ENCODE results near the gene ADAMTS17. TPM values are rescaled to one million over a fixed set of nuclear protein-coding genes. Genes with fewer than 3 reads are reported as not detected.

The ADAMTS17 gene
- total RNA-seq, 1 donor from 2014 or later = 6.2 TPM

GRCh38 chr15:100043068-100043641 is 298.6 kb downstream of the ADAMTS17 start:
- Histone ChIP-seq H3K36me3 (no peaks in the 10 kb centered on the region), H3K4me3 (no peak overlapping the region), H3K27me3 (no peaks in the 10 kb centered on the region), H3K9me3 (no peaks in the 10 kb centered on the region), H3K27ac (no peak overlapping the region), H3K4me1 (peaks cover 14% of the 10 kb centered on the region)
- no peak for ATAC-seq
- intact Hi-C loops (cut with DNase I) = no loop called here
- TF ChIP-seq, protein P1, sequence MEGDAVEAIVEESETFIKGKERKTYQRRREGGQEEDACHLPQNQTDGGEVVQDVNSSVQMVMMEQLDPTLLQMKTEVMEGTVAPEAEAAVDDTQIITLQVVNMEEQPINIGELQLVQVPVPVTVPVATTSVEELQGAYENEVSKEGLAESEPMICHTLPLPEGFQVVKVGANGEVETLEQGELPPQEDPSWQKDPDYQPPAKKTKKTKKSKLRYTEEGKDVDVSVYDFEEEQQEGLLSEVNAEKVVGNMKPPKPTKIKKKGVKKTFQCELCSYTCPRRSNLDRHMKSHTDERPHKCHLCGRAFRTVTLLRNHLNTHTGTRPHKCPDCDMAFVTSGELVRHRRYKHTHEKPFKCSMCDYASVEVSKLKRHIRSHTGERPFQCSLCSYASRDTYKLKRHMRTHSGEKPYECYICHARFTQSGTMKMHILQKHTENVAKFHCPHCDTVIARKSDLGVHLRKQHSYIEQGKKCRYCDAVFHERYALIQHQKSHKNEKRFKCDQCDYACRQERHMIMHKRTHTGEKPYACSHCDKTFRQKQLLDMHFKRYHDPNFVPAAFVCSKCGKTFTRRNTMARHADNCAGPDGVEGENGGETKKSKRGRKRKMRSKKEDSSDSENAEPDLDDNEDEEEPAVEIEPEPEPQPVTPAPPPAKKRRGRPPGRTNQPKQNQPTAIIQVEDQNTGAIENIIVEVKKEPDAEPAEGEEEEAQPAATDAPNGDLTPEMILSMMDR (IDR thresholded peaks at IDR 0.05) = no peak
- DNase-seq = no peak

DNA sequence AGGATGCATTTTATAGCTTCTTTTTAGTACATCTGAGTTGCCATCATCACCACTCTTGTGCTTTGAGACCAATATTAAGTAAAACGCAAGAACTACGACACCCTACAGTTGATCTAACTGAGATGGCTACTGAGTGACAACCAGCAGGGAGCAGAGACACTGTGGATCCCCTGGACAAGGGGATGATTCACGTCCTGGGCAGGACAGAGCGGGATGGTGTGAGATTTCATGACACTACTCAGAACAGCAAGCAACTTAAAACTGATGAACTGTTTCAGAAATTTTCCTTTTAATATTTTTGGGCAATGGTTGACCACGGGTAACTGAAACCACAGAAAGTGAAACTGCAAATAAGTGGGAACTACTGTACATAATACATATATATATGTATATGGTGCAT is 299.2 kb downstream of the ADAMTS17 start:
- TF ChIP-seq, protein P1 (IDR thresholded peaks at IDR 0.05) = no peak
- no peaks in the 10 kb centered on the region for H3K27me3 ChIP-seq
- no peaks in the 10 kb centered on the region for H3K36me3 ChIP-seq
- no peak overlapping the region for H3K4me3 ChIP-seq
- DNase-seq (no peak), ATAC-seq (no peak)
- H3K9me3 ChIP-seq = no peaks in the 10 kb centered on the region
- intact Hi-C loops (cut with DNase I) = no loop called here
- peaks cover 14% of the 10 kb centered on the region for H3K4me1 ChIP-seq
- no peak overlapping the region for H3K27ac ChIP-seq

- DNase-seq (no peak), ATAC-seq (no peak)
- H3K27ac ChIP-seq = no peak overlapping the region
- TF ChIP-seq, protein P1 (IDR thresholded peaks at IDR 0.05) = no peak
- H3K36me3 ChIP-seq = no peaks in the 10 kb centered on the region
- H3K9me3 ChIP-seq = no peaks in the 10 kb centered on the region
- intact Hi-C loops (cut with DNase I) = no loop called here
- H3K4me3 ChIP-seq = no peak overlapping the region
- H3K4me1 ChIP-seq = peaks cover 14% of the 10 kb centered on the region
- no peaks in the 10 kb centered on the region for H3K27me3 ChIP-seq
Observed at GRCh38 chr15:100041127-100041828, 300.5 kb downstream of the ADAMTS17 start.

DNA sequence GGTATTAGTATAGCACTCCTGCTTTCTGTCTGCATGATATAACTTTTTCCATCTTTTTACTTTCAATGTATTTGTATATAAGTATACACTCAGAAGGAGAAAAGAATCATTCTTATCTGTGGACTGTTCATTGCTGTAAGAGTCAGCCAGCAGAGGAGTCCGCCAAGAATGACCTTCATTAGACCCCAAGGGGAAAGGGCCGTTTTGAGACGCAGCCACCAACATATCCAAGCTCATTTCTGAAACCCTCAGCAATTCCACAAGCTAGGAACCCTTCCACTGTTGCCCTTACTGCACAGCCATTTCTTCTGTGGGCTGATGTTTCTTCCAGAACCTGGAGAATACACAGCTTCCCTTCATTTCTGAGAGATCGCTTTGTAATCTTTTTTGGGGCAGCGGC is 301.8 kb downstream of the ADAMTS17 start:
- Histone ChIP-seq H3K9me3 (no peaks in the 10 kb centered on the region), H3K4me1 (peaks cover 14% of the 10 kb centered on the region), H3K27me3 (no peaks in the 10 kb centered on the region), H3K36me3 (no peaks in the 10 kb centered on the region), H3K27ac (no peak overlapping the region), H3K4me3 (no peak overlapping the region)
- no peak for ATAC-seq
- intact Hi-C loops (cut with DNase I) = no loop called here
- TF ChIP-seq, protein P1 (IDR thresholded peaks at IDR 0.05) = no peak
- DNase-seq = no peak

GRCh38 chr15:100038736-100039135 is 303.0 kb downstream of the ADAMTS17 start:
- no peaks in the 10 kb centered on the region for H3K9me3 ChIP-seq
- H3K4me3 ChIP-seq = no peak overlapping the region
- H3K27ac ChIP-seq = no peak overlapping the region
- no peak for DNase-seq
- intact Hi-C loops (cut with DNase I) = no loop called here
- H3K36me3 ChIP-seq = no peaks in the 10 kb centered on the region
- TF ChIP-seq, protein P1 (IDR thresholded peaks at IDR 0.05) = no peak
- no peaks in the 10 kb centered on the region for H3K27me3 ChIP-seq
- peaks cover 10% of the 10 kb centered on the region for H3K4me1 ChIP-seq
- no peak for ATAC-seq
